GM21528 (cell line): ENCODE data around the gene ZNF593.

ENCODE experiments used
- ATAC-seq: cut with Tn5 transposase; IDR thresholded peaks from one replicate; pipeline ENCODE4 v1.9.1; 2021; ENCODE audit warnings: mild to moderate bottlenecking, moderate library complexity; ENCODE audit not compliant: unreplicated experiment, low FRiP score

Gene ZNF593

GRCh38 chr1:26197813-26198212, 28.1 kb downstream of the ZNF593 start:
- ATAC-seq: no peak

- ATAC-seq: no peak
Observed at GRCh38 chr1:26200413-26200812, 30.7 kb downstream of the ZNF593 start.

GRCh38 chr1:26203642-26204318, 34.1 kb downstream of the ZNF593 start:
- ATAC-seq: no peak

- ATAC-seq: no peak
Observed at GRCh38 chr1:26210147-26210870, 40.6 kb downstream of the ZNF593 start.

- no peak for ATAC-seq
Observed at GRCh38 chr1:26212726-26213125, 43.0 kb downstream of the ZNF593 start.

- no peak for ATAC-seq
Observed at GRCh38 chr1:26213335-26213905, 43.7 kb downstream of the ZNF593 start.

GRCh38 chr1:26215246-26215645, 45.5 kb downstream of the ZNF593 start:
- no peak for ATAC-seq

GRCh38 chr1:26218906-26219494, 49.3 kb downstream of the ZNF593 start:
- no peak for ATAC-seq
